HCT116 (cell line): ENCODE data around the gene PRMT7. TPM values are rescaled to one million over a fixed set of nuclear protein-coding genes. Genes with fewer than 3 reads are reported as not detected.

ENCODE experiments used
- ATAC-seq: fragments of 200-7000 bp; cut with Tn5 transposase; 2 replicates; pipeline ENCODE4 v1.9.1; 2020; ENCODE audit warnings: mild to moderate bottlenecking, moderate library complexity
- BruUV-seq: library from RNA; stranded (reverse); fragments of 400-500 nt; replicated peaks from 2 replicates; lab custom pipeline; 2021; lab: Mats Ljungman, UMichigan
- CTCF ChIA-PET: fragments of 300-600 bp; sonication (Branson Sonifier 250); formaldehyde crosslinking; loops from one replicate; lab custom pipeline; 2021; ENCODE audit warnings: antibody characterized with exemption; lab: Charles Lee
- POLR2A ChIA-PET: fragments of 300-600, 350-600 bp; sonication (Branson Sonifier 250); formaldehyde crosslinking; loops from one replicate; lab custom pipeline; 2021; ENCODE audit warnings: antibody characterized with exemption; lab: Charles Lee
- RAD21 ChIA-PET, 2 experiments: fragments of 300-600 bp; sonication (Branson Sonifier 250); formaldehyde crosslinking; loops; one replicate each; lab custom pipeline; 2023; ENCODE audit warnings: low total read pairs in 2 of 2; ENCODE audit not compliant: uncharacterized antibody in 2 of 2, unreplicated experiment in 2 of 2, low non-redundant PET in 1 of 2; lab: Charles Lee
- DNase-seq: peaks from one replicate; pipeline ENCODE4 v3.0.0-alpha.2; 2010; ENCODE audit warnings: low read depth, low spot score
- H2AFZ ChIP-seq: fragments of 200-600 bp; shearing (Covaris generic), sonication (generic); 2 replicates; pipeline ENCODE4 v1.6.1; 2017; ENCODE audit warnings: low read depth, mixed run types, mixed read lengths, antibody characterized with exemption, low read length; ENCODE audit not compliant: poor library complexity, severe bottlenecking
- H3K27ac ChIP-seq: 2 replicates; pipeline ENCODE4 v1.5.1; 2012; ENCODE audit warnings: low read depth, low read length
- H3K27me3 ChIP-seq: fragments of 200-600 bp; sonication (generic); 2 replicates; pipeline ENCODE4 v1.6.1; 2016; ENCODE audit warnings: mixed run types, low read length, mixed read lengths; ENCODE audit not compliant: insufficient read depth
- H3K36me3 ChIP-seq, 2 experiments: fragments of 200-500 bp in 1 of 2; fragments of 200-600 bp in 1 of 2; sonication (Bioruptor generic) in 1 of 2; sonication (generic) in 1 of 2; 2 replicates each; pipeline versions ENCODE4 v1.5.1 to v1.6.1; 2014 to 2016; ENCODE audit warnings: low read length in 2 of 2, inconsistent platforms in 1 of 2, mixed read lengths in 1 of 2, mixed run types in 1 of 2; ENCODE audit not compliant: insufficient read depth in 2 of 2, control insufficient read depth in 1 of 2
- H3K4me1 ChIP-seq, 2 experiments: fragments of 200-600 bp in 1 of 2; sonication (generic) in 1 of 2; 2 replicates each; pipeline versions ENCODE4 v1.5.1 to v1.6.1; 2012 to 2017; ENCODE audit warnings: low read length in 2 of 2, inconsistent platforms in 1 of 2, mild to moderate bottlenecking in 1 of 2, mixed read lengths in 1 of 2, mixed run types in 1 of 2, moderate library complexity in 1 of 2; ENCODE audit not compliant: insufficient read depth in 2 of 2, control insufficient read depth in 1 of 2
- H3K4me2 ChIP-seq: fragments of 200-600 bp; sonication (generic); 2 replicates; pipeline ENCODE4 v1.6.1; 2017; ENCODE audit warnings: mixed run types, low read length, mixed read lengths
- H3K4me3 ChIP-seq, 2 experiments: fragments of 200-600 bp in 1 of 2; sonication (generic) in 1 of 2; replicated peaks in 1 of 2; 2 replicates each; pipeline ENCODE4 v1.5.1; 2011 to 2016; ENCODE audit warnings: low read length in 2 of 2, control low read depth in 1 of 2, low read depth in 1 of 2, mild to moderate bottlenecking in 1 of 2, mixed read lengths in 1 of 2, mixed run types in 1 of 2
- H3K79me2 ChIP-seq: fragments of 200-600 bp; sonication (generic); 2 replicates; pipeline ENCODE4 v1.6.1; 2017; ENCODE audit warnings: mild to moderate bottlenecking, mixed run types, low read length, moderate library complexity, mixed read lengths; ENCODE audit not compliant: insufficient read depth
- H3K9ac ChIP-seq: fragments of 200-600 bp; sonication (generic); 2 replicates; pipeline ENCODE4 v1.6.1; 2016; ENCODE audit warnings: low read length, mixed read lengths
- H3K9me2 ChIP-seq: fragments of 200-600 bp; sonication (generic), shearing (Covaris generic); 2 replicates; pipeline ENCODE4 v1.6.1; 2017; ENCODE audit warnings: mixed run types, mild to moderate bottlenecking, moderate library complexity; ENCODE audit not compliant: insufficient read depth
- H3K9me3 ChIP-seq, 2 experiments: fragments of 200-500 bp in 1 of 2; fragments of 200-600 bp in 1 of 2; sonication (Bioruptor generic) in 1 of 2; sonication (generic) in 1 of 2; 2 replicates each; pipeline ENCODE4 v1.6.1; 2014 to 2017; ENCODE audit warnings: low read length in 2 of 2, mixed read lengths in 2 of 2, inconsistent platforms in 1 of 2, low read depth in 1 of 2, mild to moderate bottlenecking in 1 of 2, mixed run types in 1 of 2, moderate library complexity in 1 of 2; ENCODE audit not compliant: control insufficient read depth in 1 of 2, insufficient read depth in 1 of 2
- H4K20me1 ChIP-seq: fragments of 200-600 bp; sonication (generic), shearing (Covaris generic); 2 replicates; pipeline ENCODE4 v1.6.1; 2017; ENCODE audit warnings: mixed run types, mild to moderate bottlenecking, moderate library complexity; ENCODE audit not compliant: insufficient read depth
- CTCF ChIP-seq, 3 experiments: fragments of 200-600 bp in 1 of 3; sonication (generic) in 1 of 3; IDR thresholded peaks in 2 of 3; conservative IDR thresholded peaks in 1 of 3; 2 replicates each; pipeline ENCODE4 v1.5.1; 2012 to 2017; ENCODE audit warnings: low read depth in 2 of 3, low read length in 2 of 3, antibody characterized with exemption in 1 of 3, borderline replicate concordance in 1 of 3, control low read depth in 1 of 3, mild to moderate bottlenecking in 1 of 3, mixed read lengths in 1 of 3, mixed run types in 1 of 3, moderate library complexity in 1 of 3; ENCODE audit not compliant: insufficient read depth in 1 of 3
- EGR1 ChIP-seq: IDR thresholded peaks from 2 replicates; pipeline ENCODE4 v1.6.1; 2012; ENCODE audit warnings: low read depth
- ELF1 ChIP-seq: IDR thresholded peaks from 2 replicates; pipeline ENCODE4 v1.6.1; 2012; ENCODE audit warnings: low read depth, borderline replicate concordance
- EZH2phosphoT487 ChIP-seq: fragments of 200-600 bp; IDR thresholded peaks from 2 replicates; pipeline ENCODE4 v1.6.1; 2018; ENCODE audit warnings: antibody characterized with exemption, borderline replicate concordance
- FOSL1 ChIP-seq: IDR thresholded peaks from 2 replicates; pipeline ENCODE4 v1.6.1; 2012; ENCODE audit warnings: low read depth
- POLR2A ChIP-seq: IDR thresholded peaks from 2 replicates; pipeline ENCODE4 v1.7.0; 2011; ENCODE audit warnings: borderline replicate concordance; ENCODE audit not compliant: insufficient read depth, insufficient read length; ENCODE audit errors: extremely low read depth
- POLR2AphosphoS5 ChIP-seq: IDR thresholded peaks from 2 replicates; pipeline ENCODE4 v1.6.1; 2011; ENCODE audit warnings: mild to moderate bottlenecking, low read depth, low read length, moderate library complexity
- RAD21 ChIP-seq: IDR thresholded peaks from 2 replicates; pipeline ENCODE4 v1.6.1; 2012; ENCODE audit warnings: low read depth, mild to moderate bottlenecking
- SIN3A ChIP-seq: IDR thresholded peaks from 2 replicates; pipeline ENCODE4 v1.6.1; 2012; ENCODE audit warnings: low read depth
- SRF ChIP-seq: IDR thresholded peaks from 2 replicates; pipeline ENCODE4 v1.6.1; 2012; ENCODE audit warnings: low read depth
- TCF7L2 ChIP-seq: IDR thresholded peaks from 2 replicates; pipeline ENCODE4 v1.7.0; 2011; ENCODE audit warnings: borderline replicate concordance, inconsistent platforms; ENCODE audit not compliant: insufficient read depth, insufficient read length; ENCODE audit errors: extremely low read depth
- YY1 ChIP-seq: IDR thresholded peaks from 2 replicates; pipeline ENCODE4 v1.6.1; 2011; ENCODE audit warnings: low read length, low read depth, moderate library complexity, mild to moderate bottlenecking; ENCODE audit not compliant: insufficient replicate concordance; ENCODE audit errors: extremely low read depth
- ZFX ChIP-seq: fragments of 450-650 bp; IDR thresholded peaks from 2 replicates; pipeline ENCODE4 v1.6.1; 2017
- intact Hi-C: fragments of 100-400 bp; cut with micrococcal nuclease; formaldehyde crosslinking; loops from 2 replicates; pipeline ENCODE4 v1.10.0; 2022
- total RNA-seq: library from RNA; stranded (reverse); gene quantifications from one replicate; pipeline ENCODE4 v1.2.1, GENCODE V29; 2021; ENCODE audit not compliant: unreplicated experiment

The PRMT7 gene
- total RNA-seq, 1 experiment from 2014 or later, result 34.4 TPM

GRCh38 chr16:68374961-68375660 lies 64.3 kb downstream of the PRMT7 start:
- no peaks in the 10 kb centered on the region for H3K36me3 ChIP-seq
- H4K20me1 ChIP-seq, result no peaks in the 10 kb centered on the region
- H3K27me3 ChIP-seq, result no peaks in the 10 kb centered on the region
- no peaks in the 10 kb centered on the region for H3K4me1 ChIP-seq
- ATAC-seq (peak; percentile 72), DNase-seq (no peak)
- TF ChIP-seq CTCF (IDR thresholded peaks at IDR 0.05 in 2 of 3, conservative IDR thresholded peaks at IDR 0.05 in 1 of 3; ENCODE audit: borderline replicate concordance in 1 of 3, insufficient read depth in 1 of 3, low read depth in 2 of 3, low read length in 2 of 3) (no peak), TCF7L2 (no peak), POLR2A (no peak), RAD21 (no peak), SRF (no peak), ZFX (no peak), SIN3A (no peak), EGR1 (no peak), ELF1 (no peak), FOSL1 (no peak), YY1 (no peak), POLR2AphosphoS5 (no peak), EZH2phosphoT487 (no peak)
- no peak overlapping the region for H3K27ac ChIP-seq
- no TSS peak for BruUV-seq
- CTCF ChIA-PET, result interaction anchor here (0.8 to 1.3 kb wide), 2 partner anchors 12 to 135 kb away, joined by 3 read pairs; no protein-coding TSS in a partner anchor
- intact Hi-C loops, result no loop called here
- H3K4me2 ChIP-seq, result no peak overlapping the region
- no peak overlapping the region for H3K4me3 ChIP-seq
- no peaks in the 10 kb centered on the region for H3K9me2 ChIP-seq
- no peaks in the 10 kb centered on the region for H3K79me2 ChIP-seq
- no peaks in the 10 kb centered on the region for H3K9me3 ChIP-seq
- no peak overlapping the region for H3K9ac ChIP-seq
- POLR2A ChIA-PET, result no interaction called here
- RAD21 ChIA-PET, result no interaction called here
- H2AFZ ChIP-seq, result no peak overlapping the region
